Middle frontal gyrus (tissue), 1 donor: ENCODE data around the gene CLIP4.
"Not testable (repeated sequence)": the region's sequence is repeated elsewhere in the genome, so short reads cannot be mapped to it uniquely, and the experiment has no call there.

Experiments
- DNase-seq: peaks from one replicate; pipeline ENCODE4 v3.0.0-alpha.2; 2015; ENCODE audit warnings: low spot score; ENCODE audit errors: extremely low spot score

CLIP4 gene

GRCh38 chr2:29114946-29115609 lies at the start of gene CLIP4:
CLIP4 (plus strand) TSS chr2:29115415; CDS start chr2:29121389, 5,974 bp downstream.
- DNase-seq, result peak; percentile 62

GRCh38 chr2:29066271-29066860 lies 48.8 kb upstream of the CLIP4 start:
- DNase-seq, result no peak

- DNase-seq, result no peak
Measured at GRCh38 chr2:29066997-29067605, 48.1 kb upstream of the CLIP4 start.

- DNase-seq, result no peak
Measured at GRCh38 chr2:29068513-29068912, 46.7 kb upstream of the CLIP4 start.

GRCh38 chr2:29070526-29070925 lies 44.7 kb upstream of the CLIP4 start:
- no peak for DNase-seq

GRCh38 chr2:29071032-29071975 lies 43.9 kb upstream of the CLIP4 start:
- no peak for DNase-seq

- DNase-seq, result no peak
Measured at GRCh38 chr2:29072251-29072650, 43.0 kb upstream of the CLIP4 start.

GRCh38 chr2:29072971-29073725 lies 42.1 kb upstream of the CLIP4 start:
- DNase-seq, result no peak

GRCh38 chr2:29073933-29074332 lies 41.3 kb upstream of the CLIP4 start:
- no peak for DNase-seq

- DNase-seq, result no peak
Measured at GRCh38 chr2:29074411-29074810, 40.8 kb upstream of the CLIP4 start, which contains the start of gene PCARE. PCARE (minus strand) TSS chr2:29074523; CDS start chr2:29074261, 262 bp downstream.

- DNase-seq, result peak; percentile 64
Measured at GRCh38 chr2:29075894-29076705, 39.1 kb upstream of the CLIP4 start.

- no peak for DNase-seq
Measured at GRCh38 chr2:29079887-29080286, 35.3 kb upstream of the CLIP4 start.

- no peak for DNase-seq
Measured at GRCh38 chr2:29080886-29081743, 34.1 kb upstream of the CLIP4 start.

- DNase-seq, result no peak
Measured at GRCh38 chr2:29082804-29083495, 32.3 kb upstream of the CLIP4 start.

GRCh38 chr2:29084554-29084953 lies 30.7 kb upstream of the CLIP4 start:
- no peak for DNase-seq

- not testable (repeated sequence) for DNase-seq
Measured at GRCh38 chr2:29090311-29090710, 24.9 kb upstream of the CLIP4 start.

- no peak for DNase-seq
Measured at GRCh38 chr2:29096969-29097368, 18.2 kb upstream of the CLIP4 start.

- no peak for DNase-seq
Measured at GRCh38 chr2:29097569-29097968, 17.6 kb upstream of the CLIP4 start.
